ENCODE results near the gene SH3PXD2B.
"Not testable (repeated sequence)": the region's sequence is repeated elsewhere in the genome, so short reads cannot be mapped to it uniquely, and the experiment has no call there.

Gene SH3PXD2B

DNA sequence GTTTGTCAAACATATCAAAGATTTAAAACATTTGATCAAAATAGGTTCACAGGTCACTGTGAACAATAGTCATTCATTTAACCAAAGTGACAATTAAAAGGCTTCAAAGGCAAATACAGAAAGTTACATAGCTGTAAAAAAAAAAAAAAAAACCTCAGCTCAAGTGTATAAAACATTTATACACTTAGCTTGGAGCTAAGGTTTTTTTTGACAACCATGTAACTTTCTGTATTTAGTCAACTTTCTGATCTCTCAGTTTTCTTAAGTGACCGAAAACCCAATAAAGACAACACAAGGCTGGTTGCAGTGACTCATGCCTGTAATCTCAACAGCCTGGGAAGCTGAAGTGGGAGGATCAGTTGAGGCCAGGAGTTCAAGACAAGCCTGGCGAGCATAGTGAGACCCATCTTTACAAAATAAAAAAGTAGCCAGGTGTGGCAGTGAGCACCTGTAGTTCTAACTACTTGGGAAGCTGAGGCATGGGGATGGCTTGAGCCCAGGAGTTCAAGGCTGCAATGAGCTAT lies 154.3 kb downstream of the SH3PXD2B start:
- DNase-seq (ENCODE audit: insufficient read length, low spot score) (no peak), FAIRE-seq (peak; percentile 75)
- no peak for TF ChIP-seq POLR2A (IDR thresholded peaks at IDR 0.05; ENCODE audit: low read depth, low read length)

DNA sequence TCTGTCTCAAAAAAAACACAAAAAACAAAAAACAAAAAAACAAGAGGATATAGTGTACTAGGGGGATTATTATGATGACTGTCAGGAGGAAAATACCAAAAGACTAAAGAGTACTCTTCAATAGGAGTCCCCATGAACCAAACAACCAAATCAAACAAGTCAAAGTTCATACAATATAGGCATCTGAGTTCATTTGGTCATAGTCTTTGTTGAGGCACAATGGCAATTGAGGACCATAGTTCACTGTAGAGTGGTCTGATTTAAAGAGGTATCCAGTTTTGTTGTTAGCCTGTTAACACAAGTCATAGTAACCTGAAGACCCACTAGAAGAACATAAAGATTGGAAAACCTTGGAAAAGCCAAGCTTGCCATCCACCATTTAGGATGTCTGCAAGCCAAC lies 159.5 kb downstream of the SH3PXD2B start:
- no peak for TF ChIP-seq POLR2A (IDR thresholded peaks at IDR 0.05; ENCODE audit: low read depth, low read length)
- no peak for FAIRE-seq
- no peak for DNase-seq (ENCODE audit: insufficient read length, low spot score)

- TF ChIP-seq POLR2A (IDR thresholded peaks at IDR 0.05; ENCODE audit: low read depth, low read length), result no peak
- FAIRE-seq, result no peak
These were observed 160.5 kb downstream of the SH3PXD2B start for GRCh38 chr5:172293745-172294342.

GRCh38 chr5:172293054-172293744 lies 161.1 kb downstream of the SH3PXD2B start:
- peak; percentile 82 for FAIRE-seq
- TF ChIP-seq POLR2A (IDR thresholded peaks at IDR 0.05; ENCODE audit: low read depth, low read length), result no peak
- DNase-seq (ENCODE audit: insufficient read length, low spot score), result peak; percentile 61

More at GRCh38 chr5:172293745-172294342, 160.5 kb downstream of the SH3PXD2B start:
- no peak for DNase-seq (ENCODE audit: insufficient read length, low spot score)

- FAIRE-seq; DNase-seq (ENCODE audit: insufficient read length, low spot score): not testable (repeated sequence)
These were observed 162.5 kb downstream of the SH3PXD2B start for GRCh38 chr5:172291837-172292236.

GRCh38 chr5:172288465-172288864 lies 165.9 kb downstream of the SH3PXD2B start:
- no peak for TF ChIP-seq POLR2A (IDR thresholded peaks at IDR 0.05; ENCODE audit: low read depth, low read length)
- DNase-seq (ENCODE audit: insufficient read length, low spot score), result no peak
- no peak for FAIRE-seq

- FAIRE-seq; DNase-seq (ENCODE audit: insufficient read length, low spot score): not testable (repeated sequence)
These were observed 167.2 kb downstream of the SH3PXD2B start for GRCh38 chr5:172287140-172287539.

DNA sequence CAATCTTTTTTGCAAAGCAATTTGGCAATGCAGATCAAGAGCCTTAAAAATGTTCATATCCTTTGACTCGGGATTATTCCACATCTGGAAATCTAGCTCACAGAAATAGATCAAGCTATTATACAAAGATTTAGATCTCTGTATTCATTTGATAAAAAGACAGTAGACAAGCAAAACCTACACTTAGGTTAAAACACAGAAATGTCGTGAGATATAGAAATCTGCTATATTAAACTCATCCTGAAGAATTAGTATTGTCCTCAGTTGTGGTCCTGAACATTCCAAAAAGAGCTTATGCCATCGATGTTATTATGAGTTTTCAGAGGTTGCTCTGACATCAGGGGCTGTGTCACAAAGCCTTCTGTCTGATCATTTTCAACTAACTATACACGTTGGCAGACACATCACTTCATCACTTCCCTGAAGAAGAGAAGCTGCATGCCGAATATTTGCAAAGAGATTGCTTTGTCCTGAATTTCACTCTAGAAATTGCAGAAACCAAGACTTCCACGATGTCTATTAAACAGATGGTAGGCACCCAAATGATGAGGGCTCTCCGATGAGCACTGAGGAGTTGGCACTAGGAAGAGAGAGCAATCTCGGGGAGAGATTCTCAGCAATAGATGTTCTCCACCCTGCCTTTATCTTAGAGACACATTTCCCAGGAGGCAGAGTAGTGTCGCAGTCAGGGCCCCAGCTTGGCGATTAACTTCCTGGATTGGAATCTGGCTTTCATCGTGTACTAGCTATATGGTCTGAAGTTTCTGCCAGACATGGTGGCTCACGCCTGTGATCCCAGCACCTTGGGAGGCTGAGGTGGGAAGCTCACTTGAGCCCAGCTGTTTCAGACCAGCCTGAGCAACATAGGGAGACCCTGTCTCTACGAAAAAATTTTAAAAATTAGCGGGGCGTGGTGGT lies 168.8 kb downstream of the SH3PXD2B start:
- no peak for TF ChIP-seq POLR2A (IDR thresholded peaks at IDR 0.05; ENCODE audit: low read depth, low read length)
- FAIRE-seq (no peak), DNase-seq (ENCODE audit: insufficient read length, low spot score) (no peak)

- FAIRE-seq, result peak; percentile 45
- DNase-seq (ENCODE audit: insufficient read length, low spot score), result peak; percentile 40
- TF ChIP-seq POLR2A (IDR thresholded peaks at IDR 0.05; ENCODE audit: low read depth, low read length), result no peak
These were observed 169.7 kb downstream of the SH3PXD2B start for GRCh38 chr5:172284611-172284980.

GRCh38 chr5:172283862-172284610 lies 170.3 kb downstream of the SH3PXD2B start:
- DNase-seq (ENCODE audit: insufficient read length, low spot score) (peak; percentile 79), FAIRE-seq (no peak)
- peak; percentile 65 for TF ChIP-seq POLR2A (IDR thresholded peaks at IDR 0.05; ENCODE audit: low read depth, low read length)

DNA sequence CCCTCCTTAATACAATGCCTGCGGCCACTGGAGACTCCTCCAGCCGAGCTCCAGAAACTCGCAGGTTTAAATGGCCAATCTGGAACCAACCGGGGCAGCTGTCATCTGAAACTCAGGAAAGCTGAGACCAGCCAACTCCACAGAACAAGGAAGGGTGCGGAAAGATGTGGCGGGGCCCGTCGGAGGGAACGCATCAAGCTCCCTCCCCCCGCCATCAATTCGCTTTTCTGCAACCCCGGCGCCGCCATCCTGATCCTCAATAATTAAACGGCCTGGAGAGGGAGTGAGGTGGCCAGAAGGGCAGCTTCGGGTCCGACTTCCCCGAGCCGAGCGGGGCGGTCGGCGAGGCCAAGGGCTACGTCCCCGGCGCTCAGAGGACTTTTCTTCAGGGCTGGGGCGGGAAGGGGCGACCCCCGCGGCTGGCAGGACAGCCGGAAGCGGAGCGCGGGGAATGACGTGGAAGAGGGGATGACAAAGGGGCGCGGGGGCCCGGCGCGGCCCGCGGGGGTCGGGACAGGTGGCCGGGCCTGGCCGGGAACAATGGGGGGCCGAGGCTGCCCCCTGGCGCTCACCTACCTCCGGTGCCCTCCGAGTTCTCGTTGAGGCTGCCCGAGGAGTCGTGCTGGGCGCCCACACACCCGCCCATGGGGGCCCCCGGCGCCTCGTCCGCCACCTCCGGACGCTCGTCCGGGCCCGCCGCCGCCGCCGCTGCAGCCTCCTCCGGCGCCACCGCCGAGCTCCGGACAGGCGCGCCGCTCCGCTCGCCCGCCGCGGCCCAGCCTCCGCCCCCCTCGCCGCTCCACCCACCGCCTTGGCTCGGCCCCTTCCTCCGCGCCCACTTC lies 171.1 kb downstream of the SH3PXD2B start, which contains the start of gene UBTD2:
Gene UBTD2, minus strand, starts transcription at position 745 of the 842 bp plus-strand sequence. Its CDS starts 99 bp downstream, at position 646.
- no peak for TF ChIP-seq POLR2A (IDR thresholded peaks at IDR 0.05; ENCODE audit: low read depth, low read length)

DNA sequence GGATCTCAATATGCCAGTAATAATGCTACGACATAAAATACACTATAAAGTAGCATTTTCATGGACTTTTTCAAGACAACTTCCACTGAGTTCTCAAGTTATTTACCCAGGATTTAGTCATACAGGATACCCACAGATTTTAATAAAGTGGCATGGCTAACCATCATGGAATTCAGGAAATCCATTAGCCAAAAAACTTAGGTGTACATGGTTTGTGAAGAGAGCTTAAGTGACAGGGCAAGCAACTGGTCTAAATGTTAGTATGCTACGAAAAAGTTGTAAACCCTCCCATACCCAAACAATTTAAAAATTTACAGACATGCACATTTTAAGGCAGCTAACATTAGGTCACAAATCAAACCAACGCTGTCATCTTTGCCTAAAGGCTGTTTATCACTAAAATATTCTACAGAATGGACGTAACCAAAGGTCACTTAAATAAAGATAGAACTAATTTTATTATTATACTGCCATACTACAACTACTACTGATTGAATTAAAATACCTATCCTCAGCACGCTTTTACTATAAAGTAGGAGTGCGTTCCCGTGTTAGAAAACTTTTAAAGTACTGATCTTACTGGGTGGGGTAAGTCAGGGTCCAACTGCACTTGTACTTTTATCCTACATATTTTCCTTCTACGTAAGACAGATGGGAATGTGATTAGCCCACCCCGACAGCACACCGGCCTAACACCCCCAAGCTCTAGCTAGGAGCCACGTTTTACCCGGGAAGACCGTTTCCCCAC lies 171.9 kb downstream of the SH3PXD2B start:
- DNase-seq (ENCODE audit: insufficient read length, low spot score) (peak; percentile 45), FAIRE-seq (peak; percentile 50)
- no peak for TF ChIP-seq POLR2A (IDR thresholded peaks at IDR 0.05; ENCODE audit: low read depth, low read length)

More for the DNA sequence above, 171.1 kb downstream of the SH3PXD2B start, which contains the start of gene UBTD2:
- DNase-seq (ENCODE audit: insufficient read length, low spot score), result peak; percentile 62
- no peak for FAIRE-seq

Data from H54 (cell line).